ENCODE data around the gene NAV1.

DNA sequence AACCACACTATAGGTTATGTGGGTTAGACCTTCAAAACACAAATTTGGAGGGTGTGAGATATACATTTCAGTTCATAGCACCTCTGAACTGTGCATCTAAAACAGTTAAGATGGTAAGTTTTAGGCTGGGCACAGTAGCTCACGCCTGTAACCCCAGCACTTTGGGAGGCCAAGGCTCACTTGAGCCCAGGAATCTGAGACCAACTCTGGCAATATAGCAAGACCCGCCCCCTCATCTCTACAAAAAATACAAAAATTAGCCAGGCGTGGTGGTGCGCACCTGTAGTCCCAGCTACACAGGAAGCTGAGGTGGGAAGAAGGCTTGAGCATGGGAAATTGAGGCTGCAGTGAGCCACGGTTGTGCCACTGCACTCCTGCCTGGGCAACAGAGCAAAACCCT lies 47.9 kb downstream of the NAV1 start:
- TF ChIP-seq EZH2 (IDR thresholded peaks at IDR 0.05; ENCODE audit: low read length) = no peak
- TF ChIP-seq, protein P1, sequence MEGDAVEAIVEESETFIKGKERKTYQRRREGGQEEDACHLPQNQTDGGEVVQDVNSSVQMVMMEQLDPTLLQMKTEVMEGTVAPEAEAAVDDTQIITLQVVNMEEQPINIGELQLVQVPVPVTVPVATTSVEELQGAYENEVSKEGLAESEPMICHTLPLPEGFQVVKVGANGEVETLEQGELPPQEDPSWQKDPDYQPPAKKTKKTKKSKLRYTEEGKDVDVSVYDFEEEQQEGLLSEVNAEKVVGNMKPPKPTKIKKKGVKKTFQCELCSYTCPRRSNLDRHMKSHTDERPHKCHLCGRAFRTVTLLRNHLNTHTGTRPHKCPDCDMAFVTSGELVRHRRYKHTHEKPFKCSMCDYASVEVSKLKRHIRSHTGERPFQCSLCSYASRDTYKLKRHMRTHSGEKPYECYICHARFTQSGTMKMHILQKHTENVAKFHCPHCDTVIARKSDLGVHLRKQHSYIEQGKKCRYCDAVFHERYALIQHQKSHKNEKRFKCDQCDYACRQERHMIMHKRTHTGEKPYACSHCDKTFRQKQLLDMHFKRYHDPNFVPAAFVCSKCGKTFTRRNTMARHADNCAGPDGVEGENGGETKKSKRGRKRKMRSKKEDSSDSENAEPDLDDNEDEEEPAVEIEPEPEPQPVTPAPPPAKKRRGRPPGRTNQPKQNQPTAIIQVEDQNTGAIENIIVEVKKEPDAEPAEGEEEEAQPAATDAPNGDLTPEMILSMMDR (optimal IDR thresholded peaks at IDR 0.05 in 1 of 3, IDR thresholded peaks at IDR 0.05 in 1 of 3, conservative IDR thresholded peaks at IDR 0.05 in 1 of 3; ENCODE audit: extremely low read depth in 1 of 3, insufficient read depth in 2 of 3, low read length in 3 of 3) = no peak
